ENCODE measurements around the gene PLOD2. TPM values are rescaled to one million over a fixed set of nuclear protein-coding genes. Genes with fewer than 3 reads are reported as not detected.
A peak's percentile ranks its signal among the peaks of the same experiment; 100 is the strongest.

The PLOD2 gene
- total RNA-seq, 1 donor from 2014 or later = not detected

- no peak for DNase-seq
- ChIA-PET POLR2A (no interaction called here), CTCF (interaction anchor here (0.8 to 1.9 kb wide), 4 partner anchors 12 to 529 kb away, joined by 3 to 11 read pairs (median 4); no protein-coding TSS in a partner anchor)
- ATAC-seq (ENCODE audit: low read depth) = no peak
- H3K27me3 Mint-ChIP-seq = no peaks in the 10 kb centered on the region
- H3K4me3 Mint-ChIP-seq = no peak overlapping the region
- peak; percentile 91 for TF ChIP-seq CTCF (IDR thresholded peaks at IDR 0.05)
- no peaks in the 10 kb centered on the region for H3K36me3 Mint-ChIP-seq (ENCODE audit: low read depth)
- H3K4me1 Mint-ChIP-seq = no peaks in the 10 kb centered on the region
- no peak overlapping the region for H3K27ac Mint-ChIP-seq
- H3K9me3 Mint-ChIP-seq = no peaks in the 10 kb centered on the region
- intact Hi-C loops (cut with micrococcal nuclease) = loop anchor here (1.0 to 5.0 kb wide), 3 partner anchors 152 to 576 kb away; no protein-coding TSS in a partner anchor
Measured at GRCh38 chr3:146065573-146066006, 95.4 kb downstream of the PLOD2 start.

GRCh38 chr3:146058241-146058640 lies 102.7 kb downstream of the PLOD2 start:
- DNase-seq (no peak), ATAC-seq (ENCODE audit: low read depth) (no peak)
- Mint-ChIP-seq H3K27me3 (no peaks in the 10 kb centered on the region), H3K9me3 (no peaks in the 10 kb centered on the region), H3K27ac (no peak overlapping the region), H3K4me3 (no peak overlapping the region), H3K36me3 (ENCODE audit: low read depth) (no peaks in the 10 kb centered on the region), H3K4me1 (no peaks in the 10 kb centered on the region)
- ChIA-PET POLR2A (no interaction called here), CTCF (no interaction called here)
- no peak for TF ChIP-seq CTCF (IDR thresholded peaks at IDR 0.05)
- intact Hi-C loops (cut with micrococcal nuclease) = no loop called here

- Mint-ChIP-seq H3K4me3 (no peak overlapping the region), H3K27me3 (no peaks in the 10 kb centered on the region), H3K27ac (no peak overlapping the region), H3K9me3 (no peaks in the 10 kb centered on the region), H3K4me1 (no peaks in the 10 kb centered on the region), H3K36me3 (ENCODE audit: low read depth) (no peaks in the 10 kb centered on the region)
- intact Hi-C loops (cut with micrococcal nuclease) = no loop called here
- ATAC-seq (ENCODE audit: low read depth) (no peak), DNase-seq (no peak)
- no peak for TF ChIP-seq CTCF (IDR thresholded peaks at IDR 0.05)
- ChIA-PET POLR2A (no interaction called here), CTCF (no interaction called here)
Measured at GRCh38 chr3:146052791-146053310, 108.1 kb downstream of the PLOD2 start.

GRCh38 chr3:146052056-146052790 lies 108.8 kb downstream of the PLOD2 start:
- ATAC-seq (ENCODE audit: low read depth) = no peak

More at GRCh38 chr3:146052056-146052790, 108.8 kb downstream of the PLOD2 start:
- POLR2A ChIA-PET = no interaction called here
- intact Hi-C loops (cut with micrococcal nuclease) = no loop called here
- Mint-ChIP-seq H3K4me3 (no peak overlapping the region), H3K9me3 (no peaks in the 10 kb centered on the region), H3K27ac (no peak overlapping the region), H3K27me3 (no peaks in the 10 kb centered on the region), H3K4me1 (no peaks in the 10 kb centered on the region), H3K36me3 (ENCODE audit: low read depth) (no peaks in the 10 kb centered on the region)
- no peak for DNase-seq
- no peak for TF ChIP-seq CTCF (IDR thresholded peaks at IDR 0.05)
- CTCF ChIA-PET = no interaction called here

All from activated B cell treated with CpG ODN at 0.5 μM for 24 hours (primary cell).